GM12891 (cell line): ENCODE results near the gene KLHL7.

Source experiments
- POLR2A ChIP-seq: IDR thresholded peaks from 2 replicates; pipeline ENCODE4 v1.6.1; 2011; ENCODE audit warnings: low read depth, low read length, control low read depth
- POLR2AphosphoS5 ChIP-seq: IDR thresholded peaks from 2 replicates; pipeline ENCODE4 v1.6.1; 2011; ENCODE audit warnings: low read depth, low read length, control low read depth
- TAF1 ChIP-seq: IDR thresholded peaks from 2 replicates; pipeline ENCODE4 v1.6.1; 2011; ENCODE audit warnings: low read depth, low read length, control low read depth

- TF ChIP-seq POLR2A (no peak), POLR2AphosphoS5 (no peak), TAF1 (no peak)
Observed at GRCh38 chr7:23213755-23214154, 108.2 kb downstream of the KLHL7 start.
